Ovary (tissue), 3 donors: ENCODE results near the gene CCDC71.

Experiments
- POLR2A ChIP-seq: fragments of 450-650 bp; IDR thresholded peaks from one replicate; pipeline ENCODE4 v1.6.1; 2017; ENCODE audit warnings: antibody characterized with exemption, mild to moderate bottlenecking, moderate library complexity
- TF ChIP-seq, protein P1 (sequence below), 3 donors: fragments of 450-650 bp in 2 of 3; fragments of 200-600 bp in 1 of 3; IDR thresholded peaks; one replicate each; pipeline versions ENCODE4 v1.5.1 to v1.8.0; 2016 to 2022; ENCODE audit warnings: antibody characterized with exemption in 3 of 3, mild to moderate bottlenecking in 1 of 3
- donor health status: DM: no; HTN: no; CAD: no.

DNA sequence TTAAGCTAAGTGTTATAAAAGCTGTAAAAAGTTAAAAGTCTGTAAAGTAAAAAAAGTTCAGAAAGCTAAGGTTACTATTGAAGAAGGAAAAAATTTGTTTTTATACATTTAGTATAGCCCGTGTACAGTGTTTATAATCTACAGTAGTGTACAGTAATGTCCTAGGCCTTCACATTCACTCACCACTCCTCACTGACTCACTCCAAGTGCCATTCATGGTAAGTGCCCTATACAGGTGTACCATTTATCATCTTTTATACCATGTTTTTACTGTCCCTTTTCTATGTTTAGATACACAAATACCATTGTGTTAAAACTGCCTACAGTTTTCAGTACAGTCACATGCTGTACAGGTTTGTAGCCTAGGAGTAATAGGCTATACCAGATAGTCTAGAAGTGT lies 8.8 kb downstream of the CCDC71 start:
- TF ChIP-seq, protein P1, sequence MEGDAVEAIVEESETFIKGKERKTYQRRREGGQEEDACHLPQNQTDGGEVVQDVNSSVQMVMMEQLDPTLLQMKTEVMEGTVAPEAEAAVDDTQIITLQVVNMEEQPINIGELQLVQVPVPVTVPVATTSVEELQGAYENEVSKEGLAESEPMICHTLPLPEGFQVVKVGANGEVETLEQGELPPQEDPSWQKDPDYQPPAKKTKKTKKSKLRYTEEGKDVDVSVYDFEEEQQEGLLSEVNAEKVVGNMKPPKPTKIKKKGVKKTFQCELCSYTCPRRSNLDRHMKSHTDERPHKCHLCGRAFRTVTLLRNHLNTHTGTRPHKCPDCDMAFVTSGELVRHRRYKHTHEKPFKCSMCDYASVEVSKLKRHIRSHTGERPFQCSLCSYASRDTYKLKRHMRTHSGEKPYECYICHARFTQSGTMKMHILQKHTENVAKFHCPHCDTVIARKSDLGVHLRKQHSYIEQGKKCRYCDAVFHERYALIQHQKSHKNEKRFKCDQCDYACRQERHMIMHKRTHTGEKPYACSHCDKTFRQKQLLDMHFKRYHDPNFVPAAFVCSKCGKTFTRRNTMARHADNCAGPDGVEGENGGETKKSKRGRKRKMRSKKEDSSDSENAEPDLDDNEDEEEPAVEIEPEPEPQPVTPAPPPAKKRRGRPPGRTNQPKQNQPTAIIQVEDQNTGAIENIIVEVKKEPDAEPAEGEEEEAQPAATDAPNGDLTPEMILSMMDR (IDR thresholded peaks at IDR 0.05), result no peak
- no peak for TF ChIP-seq POLR2A
